Common myeloid progenitor, CD34-positive (primary cell): Measurements from ENCODE around the gene MAPK12.

Experiments
- CTCF ChIA-PET: fragments of 350-600 bp; sonication (Branson Sonifier 250); formaldehyde crosslinking; loops from one replicate; lab custom pipeline; 2021; ENCODE audit warnings: antibody characterized with exemption; lab: Charles Lee
- POLR2A ChIA-PET: fragments of 350-600 bp; sonication (Branson Sonifier 250); formaldehyde crosslinking; loops from one replicate; lab custom pipeline; 2021; ENCODE audit warnings: antibody characterized with exemption; lab: Charles Lee
- DNase-seq, 3 donors: peaks; one replicate each; pipeline versions ENCODE4 v3.0.0 to v3.0.0-alpha.2; 2013
- H3K27ac ChIP-seq, 2 experiments: 1 replicate in 1 of 2; 2 replicates in 1 of 2; pipeline ENCODE4 v1.7.0; 2013; ENCODE audit warnings: inconsistent platforms in 2 of 2, low read length in 2 of 2, mild to moderate bottlenecking in 2 of 2, low read depth in 1 of 2, moderate library complexity in 1 of 2; ENCODE audit not compliant: severe bottlenecking in 2 of 2, insufficient read depth in 1 of 2, poor library complexity in 1 of 2
- H3K27me3 ChIP-seq, 5 experiments: replicated peaks in 2 of 5; 1 replicate in 3 of 5; 2 replicates in 2 of 5; pipeline versions ENCODE4 v1.6.1 to v1.7.0; 2013; ENCODE audit warnings: low read length in 4 of 5, mild to moderate bottlenecking in 2 of 5, moderate library complexity in 2 of 5, inconsistent platforms in 1 of 5; ENCODE audit not compliant: insufficient read depth in 5 of 5, control insufficient read depth in 4 of 5
- H3K36me3 ChIP-seq, 4 experiments: 1 replicate in 2 of 4; 2 replicates in 2 of 4; pipeline versions ENCODE4 v1.6.1 to v1.7.0; 2013; ENCODE audit warnings: low read length in 3 of 4, control low read depth in 1 of 4, mild to moderate bottlenecking in 1 of 4; ENCODE audit not compliant: control insufficient read depth in 4 of 4, insufficient read depth in 4 of 4
- H3K4me1 ChIP-seq, 4 experiments: 1 replicate in 3 of 4; 2 replicates in 1 of 4; pipeline versions ENCODE4 v1.6.1 to v1.7.1; 2013; ENCODE audit warnings: low read length in 3 of 4, mild to moderate bottlenecking in 3 of 4, control low read depth in 1 of 4, inconsistent platforms in 1 of 4, moderate library complexity in 1 of 4; ENCODE audit not compliant: control insufficient read depth in 4 of 4, insufficient read depth in 4 of 4; ENCODE audit errors: control extremely low read depth in 1 of 4
- H3K4me3 ChIP-seq, 7 experiments: 1 replicate in 4 of 7; 2 replicates in 3 of 7; pipeline versions ENCODE4 v1.5.1 to v1.7.0; 2013; ENCODE audit warnings: mild to moderate bottlenecking in 7 of 7, low read length in 6 of 7, moderate library complexity in 6 of 7, inconsistent platforms in 2 of 7, low read depth in 2 of 7, control low read depth in 1 of 7; ENCODE audit not compliant: insufficient read depth in 4 of 7, control insufficient read depth in 1 of 7; ENCODE audit errors: extremely low read depth in 1 of 7
- H3K9me3 ChIP-seq, 5 experiments: 1 replicate in 4 of 5; 2 replicates in 1 of 5; pipeline versions ENCODE4 v1.6.1 to v1.7.1; 2013; ENCODE audit warnings: low read length in 4 of 5, mild to moderate bottlenecking in 2 of 5, inconsistent platforms in 1 of 5, low read depth in 1 of 5, moderate library complexity in 1 of 5; ENCODE audit not compliant: control insufficient read depth in 4 of 5, insufficient read depth in 2 of 5; ENCODE audit errors: control extremely low read depth in 1 of 5
- WGBS: methylation state at CpG from one replicate; pipeline ENCODE4 v1.1.5; 2013; ENCODE audit not compliant: insufficient coverage; 5-methylcytosine and 5-hydroxymethylcytosine counted together

The MAPK12 gene

GRCh38 chr22:50303848-50304527, 42.5 kb upstream of the MAPK12 start:
- Histone ChIP-seq H3K4me3 (peak overlapping the region in 4 of 7 experiments; percentile 26 to 86 (median 40)), H3K9me3 (no peaks in the 10 kb centered on the region), H3K36me3 (peaks cover 0 to 6% (median 0%) of the 10 kb centered on the region in 4 experiments), H3K27me3 (no peaks in the 10 kb centered on the region), H3K27ac (peak overlapping the region in 1 of 2 experiments; percentile 49), H3K4me1 (peaks cover 0 to 88% (median 82%) of the 10 kb centered on the region in 4 experiments)
- CTCF ChIA-PET, result interaction anchor here (1.0 to 6.0 kb wide), 12 partner anchors 10 to 53 kb away, joined by 3 to 37 read pairs (median 8); partner anchors contain the start of genes DENND6B and HDAC10
- DNase-seq, result peak in 2 of 3 donors; percentile 58 to 69
- 33% methylated on average over 8 of the region's 11 CpGs for WGBS
- POLR2A ChIA-PET, result interaction anchor here (2.1 to 6.2 kb wide), 2 partner anchors 10 to 11 kb away, joined by 24 to 33 read pairs; no protein-coding TSS in a partner anchor

- ChIA-PET POLR2A (interaction anchor here (2.1 to 6.2 kb wide), 2 partner anchors 10 to 11 kb away, joined by 24 to 33 read pairs; no protein-coding TSS in a partner anchor), CTCF (interaction anchor here (1.4 to 6.0 kb wide), 10 partner anchors 10 to 51 kb away, joined by 3 to 37 read pairs (median 12); partner anchors contain the start of gene DENND6B)
- Histone ChIP-seq H3K4me1 (peaks cover 0 to 87% (median 81%) of the 10 kb centered on the region in 4 experiments), H3K36me3 (peaks cover 0 to 6% (median 0%) of the 10 kb centered on the region in 4 experiments), H3K27me3 (no peaks in the 10 kb centered on the region), H3K9me3 (no peaks in the 10 kb centered on the region), H3K27ac (peak overlapping the region in 1 of 2 experiments; percentile 49), H3K4me3 (peak overlapping the region in 3 of 7 experiments; percentile 19 to 86 (median 44))
- DNase-seq, result no peak
- WGBS, result 50% methylated on average over 7 of the region's 7 CpGs
Measured at GRCh38 chr22:50303515-50303847, 42.0 kb upstream of the MAPK12 start.

- Histone ChIP-seq H3K4me1 (peaks cover 0 to 84% (median 76%) of the 10 kb centered on the region in 4 experiments), H3K27ac (no peak overlapping the region), H3K27me3 (no peaks in the 10 kb centered on the region), H3K4me3 (peak overlapping the region in 1 of 7 experiments; percentile 19), H3K9me3 (no peaks in the 10 kb centered on the region), H3K36me3 (peaks cover 0 to 6% (median 0%) of the 10 kb centered on the region in 4 experiments)
- WGBS, result 43% methylated on average over 2 of the region's 5 CpGs
- ChIA-PET CTCF (interaction anchor here (1.0 to 6.0 kb wide), 13 partner anchors 9 to 39 kb away, joined by 3 to 37 read pairs (median 6); partner anchors contain the start of gene DENND6B), POLR2A (interaction anchor here (0.7 to 6.2 kb wide), 3 partner anchors 9 to 12 kb away, joined by 3 to 33 read pairs (median 5); no protein-coding TSS in a partner anchor)
- DNase-seq, result no peak
Measured at GRCh38 chr22:50302564-50302963, 41.1 kb upstream of the MAPK12 start.

GRCh38 chr22:50302041-50302541, 40.6 kb upstream of the MAPK12 start:
- peaks cover 0 to 6% (median 0%) of the 10 kb centered on the region in 4 experiments for H3K36me3 ChIP-seq
- H3K4me3 ChIP-seq, result peak overlapping the region in 1 of 7 experiments; percentile 4
- no peak overlapping the region for H3K27ac ChIP-seq
- no peaks in the 10 kb centered on the region for H3K27me3 ChIP-seq
- peaks cover 0 to 86% (median 79%) of the 10 kb centered on the region in 4 experiments for H3K4me1 ChIP-seq
- POLR2A ChIA-PET, result interaction anchor here (0.6 to 6.2 kb wide), 4 partner anchors 8 to 13 kb away, joined by 3 to 33 read pairs (median 4); no protein-coding TSS in a partner anchor
- no peaks in the 10 kb centered on the region for H3K9me3 ChIP-seq
- WGBS, result 27% methylated on average over 4 of the region's 9 CpGs
- CTCF ChIA-PET, result interaction anchor here (1.0 to 6.0 kb wide), 10 partner anchors 8 to 39 kb away, joined by 3 to 37 read pairs (median 6); partner anchors contain the start of gene DENND6B
- no peak for DNase-seq

- Histone ChIP-seq H3K27me3 (no peaks in the 10 kb centered on the region), H3K36me3 (peaks cover 0 to 6% (median 0%) of the 10 kb centered on the region in 4 experiments), H3K4me3 (peak overlapping the region in 1 of 7 experiments; percentile 4), H3K9me3 (no peaks in the 10 kb centered on the region), H3K4me1 (peaks cover 0 to 84% (median 76%) of the 10 kb centered on the region in 4 experiments), H3K27ac (no peak overlapping the region)
- POLR2A ChIA-PET, result interaction anchor here (0.6 to 6.2 kb wide), 3 partner anchors 10 to 13 kb away, joined by 3 to 33 read pairs (median 3); no protein-coding TSS in a partner anchor
- CTCF ChIA-PET, result interaction anchor here (1.0 to 6.0 kb wide), 6 partner anchors 15 to 40 kb away, joined by 3 to 32 read pairs (median 9); partner anchors contain the start of gene DENND6B
- peak in 1 of 3 donors; percentile 58 for DNase-seq
- 60% methylated on average over 12 of the region's 17 CpGs for WGBS
Measured at GRCh38 chr22:50301581-50301991, 40.1 kb upstream of the MAPK12 start.

- Histone ChIP-seq H3K27ac (no peak overlapping the region), H3K4me1 (peaks cover 0 to 77% (median 71%) of the 10 kb centered on the region in 4 experiments), H3K36me3 (peaks cover 0 to 6% (median 0%) of the 10 kb centered on the region in 4 experiments), H3K9me3 (no peaks in the 10 kb centered on the region), H3K27me3 (no peaks in the 10 kb centered on the region), H3K4me3 (peak overlapping the region in 1 of 7 experiments; percentile 5)
- POLR2A ChIA-PET, result no interaction called here
- no peak for DNase-seq
- CTCF ChIA-PET, result interaction anchor here (1.2 to 6.0 kb wide), 3 partner anchors 23 to 41 kb away, joined by 4 to 32 read pairs (median 7); no protein-coding TSS in a partner anchor
- WGBS, result 95% methylated on average over 11 of the region's 14 CpGs
Measured at GRCh38 chr22:50300620-50301257, 39.3 kb upstream of the MAPK12 start.
